ENCODE data around the gene PDE6H.

PDE6H gene

GRCh38 chr12:15020156-15020555 is 47.3 kb downstream of the PDE6H start:
- Histone ChIP-seq H3F3A (ENCODE audit: low read depth) (no peaks in the 10 kb centered on the region), H4K20me1 (ENCODE audit: insufficient read depth, low read length, poor library complexity, severe bottlenecking) (no peaks in the 10 kb centered on the region), H3K9me2 (replicated peaks; ENCODE audit: low read depth, low read length) (no peaks in the 10 kb centered on the region), H3K4me2 (ENCODE audit: low read depth, low read length, poor library complexity, severe bottlenecking) (no peak overlapping the region), H3K79me2 (ENCODE audit: insufficient read depth, low read length) (no peaks in the 10 kb centered on the region), H3K36me3 (ENCODE audit: insufficient read depth, low read length) (no peaks in the 10 kb centered on the region), H3K9me3 (ENCODE audit: insufficient read depth, low read depth, low read length) (no peaks in the 10 kb centered on the region; the same call in 1 of the 2 replicates), H3K4me3 (ENCODE audit: low read length, poor library complexity, severe bottlenecking) (no peak overlapping the region), H3K27me3 (ENCODE audit: insufficient read depth, low read length, poor library complexity, severe bottlenecking) (no peaks in the 10 kb centered on the region), H2AFZ (ENCODE audit: low read length) (no peak overlapping the region), H3K9ac (ENCODE audit: low read depth, low read length, poor library complexity, severe bottlenecking) (no peak overlapping the region), H3K4me1 (ENCODE audit: insufficient read depth, low read length, poor library complexity, severe bottlenecking) (no peaks in the 10 kb centered on the region)
- TF ChIP-seq EZH2phosphoT487 (IDR thresholded peaks at IDR 0.05; ENCODE audit: borderline replicate concordance) (no peak), CTCF (conservative IDR thresholded peaks at IDR 0.05; ENCODE audit: low read length) (no peak)

Data from Loucy (cell line).